HCT116 (cell line): ENCODE results near the gene ATXN1. TPM values are rescaled to one million over a fixed set of nuclear protein-coding genes. Genes with fewer than 3 reads are reported as not detected.
"Not testable (repeated sequence)": the region's sequence is repeated elsewhere in the genome, so short reads cannot be mapped to it uniquely, and the experiment has no call there.

ENCODE experiments used
- ATAC-seq: fragments of 200-7000 bp; cut with Tn5 transposase; 2 replicates; pipeline ENCODE4 v1.9.1; 2020; ENCODE audit warnings: mild to moderate bottlenecking, moderate library complexity
- BruUV-seq: library from RNA; stranded (reverse); fragments of 400-500 nt; replicated peaks from 2 replicates; lab custom pipeline; 2021; lab: Mats Ljungman, UMichigan
- CTCF ChIA-PET: fragments of 300-600 bp; sonication (Branson Sonifier 250); formaldehyde crosslinking; loops from one replicate; lab custom pipeline; 2021; ENCODE audit warnings: antibody characterized with exemption; lab: Charles Lee
- POLR2A ChIA-PET: fragments of 300-600, 350-600 bp; sonication (Branson Sonifier 250); formaldehyde crosslinking; loops from one replicate; lab custom pipeline; 2021; ENCODE audit warnings: antibody characterized with exemption; lab: Charles Lee
- RAD21 ChIA-PET, 2 experiments: fragments of 300-600 bp; sonication (Branson Sonifier 250); formaldehyde crosslinking; loops; one replicate each; lab custom pipeline; 2023; ENCODE audit warnings: low total read pairs in 2 of 2; ENCODE audit not compliant: uncharacterized antibody in 2 of 2, unreplicated experiment in 2 of 2, low non-redundant PET in 1 of 2; lab: Charles Lee
- DNase-seq: peaks from one replicate; pipeline ENCODE4 v3.0.0-alpha.2; 2010; ENCODE audit warnings: low read depth, low spot score
- H2AFZ ChIP-seq: fragments of 200-600 bp; shearing (Covaris generic), sonication (generic); 2 replicates; pipeline ENCODE4 v1.6.1; 2017; ENCODE audit warnings: low read depth, mixed run types, mixed read lengths, antibody characterized with exemption, low read length; ENCODE audit not compliant: poor library complexity, severe bottlenecking
- H3K27ac ChIP-seq: 2 replicates; pipeline ENCODE4 v1.5.1; 2012; ENCODE audit warnings: low read depth, low read length
- H3K27me3 ChIP-seq: fragments of 200-600 bp; sonication (generic); 2 replicates; pipeline ENCODE4 v1.6.1; 2016; ENCODE audit warnings: mixed run types, low read length, mixed read lengths; ENCODE audit not compliant: insufficient read depth
- H3K36me3 ChIP-seq, 2 experiments: fragments of 200-500 bp in 1 of 2; fragments of 200-600 bp in 1 of 2; sonication (Bioruptor generic) in 1 of 2; sonication (generic) in 1 of 2; 2 replicates each; pipeline versions ENCODE4 v1.5.1 to v1.6.1; 2014 to 2016; ENCODE audit warnings: low read length in 2 of 2, inconsistent platforms in 1 of 2, mixed read lengths in 1 of 2, mixed run types in 1 of 2; ENCODE audit not compliant: insufficient read depth in 2 of 2, control insufficient read depth in 1 of 2
- H3K4me1 ChIP-seq, 2 experiments: fragments of 200-600 bp in 1 of 2; sonication (generic) in 1 of 2; 2 replicates each; pipeline versions ENCODE4 v1.5.1 to v1.6.1; 2012 to 2017; ENCODE audit warnings: low read length in 2 of 2, inconsistent platforms in 1 of 2, mild to moderate bottlenecking in 1 of 2, mixed read lengths in 1 of 2, mixed run types in 1 of 2, moderate library complexity in 1 of 2; ENCODE audit not compliant: insufficient read depth in 2 of 2, control insufficient read depth in 1 of 2
- H3K4me2 ChIP-seq: fragments of 200-600 bp; sonication (generic); 2 replicates; pipeline ENCODE4 v1.6.1; 2017; ENCODE audit warnings: mixed run types, low read length, mixed read lengths
- H3K4me3 ChIP-seq, 2 experiments: fragments of 200-600 bp in 1 of 2; sonication (generic) in 1 of 2; replicated peaks in 1 of 2; 2 replicates each; pipeline ENCODE4 v1.5.1; 2011 to 2016; ENCODE audit warnings: low read length in 2 of 2, control low read depth in 1 of 2, low read depth in 1 of 2, mild to moderate bottlenecking in 1 of 2, mixed read lengths in 1 of 2, mixed run types in 1 of 2
- H3K79me2 ChIP-seq: fragments of 200-600 bp; sonication (generic); 2 replicates; pipeline ENCODE4 v1.6.1; 2017; ENCODE audit warnings: mild to moderate bottlenecking, mixed run types, low read length, moderate library complexity, mixed read lengths; ENCODE audit not compliant: insufficient read depth
- H3K9ac ChIP-seq: fragments of 200-600 bp; sonication (generic); 2 replicates; pipeline ENCODE4 v1.6.1; 2016; ENCODE audit warnings: low read length, mixed read lengths
- H3K9me2 ChIP-seq: fragments of 200-600 bp; sonication (generic), shearing (Covaris generic); 2 replicates; pipeline ENCODE4 v1.6.1; 2017; ENCODE audit warnings: mixed run types, mild to moderate bottlenecking, moderate library complexity; ENCODE audit not compliant: insufficient read depth
- H3K9me3 ChIP-seq, 2 experiments: fragments of 200-500 bp in 1 of 2; fragments of 200-600 bp in 1 of 2; sonication (Bioruptor generic) in 1 of 2; sonication (generic) in 1 of 2; 2 replicates each; pipeline ENCODE4 v1.6.1; 2014 to 2017; ENCODE audit warnings: low read length in 2 of 2, mixed read lengths in 2 of 2, inconsistent platforms in 1 of 2, low read depth in 1 of 2, mild to moderate bottlenecking in 1 of 2, mixed run types in 1 of 2, moderate library complexity in 1 of 2; ENCODE audit not compliant: control insufficient read depth in 1 of 2, insufficient read depth in 1 of 2
- H4K20me1 ChIP-seq: fragments of 200-600 bp; sonication (generic), shearing (Covaris generic); 2 replicates; pipeline ENCODE4 v1.6.1; 2017; ENCODE audit warnings: mixed run types, mild to moderate bottlenecking, moderate library complexity; ENCODE audit not compliant: insufficient read depth
- CBX3 ChIP-seq: IDR thresholded peaks from 2 replicates; pipeline ENCODE4 v1.6.1; 2012; ENCODE audit warnings: low read depth
- EZH2phosphoT487 ChIP-seq: fragments of 200-600 bp; IDR thresholded peaks from 2 replicates; pipeline ENCODE4 v1.6.1; 2018; ENCODE audit warnings: antibody characterized with exemption, borderline replicate concordance
- JUND ChIP-seq: IDR thresholded peaks from 2 replicates; pipeline ENCODE4 v1.6.1; 2012
- POLR2A ChIP-seq: IDR thresholded peaks from 2 replicates; pipeline ENCODE4 v1.7.0; 2011; ENCODE audit warnings: borderline replicate concordance; ENCODE audit not compliant: insufficient read depth, insufficient read length; ENCODE audit errors: extremely low read depth
- intact Hi-C: fragments of 100-400 bp; cut with micrococcal nuclease; formaldehyde crosslinking; loops from 2 replicates; pipeline ENCODE4 v1.10.0; 2022
- total RNA-seq: library from RNA; stranded (reverse); gene quantifications from one replicate; pipeline ENCODE4 v1.2.1, GENCODE V29; 2021; ENCODE audit not compliant: unreplicated experiment
- TF ChIP-seq, protein P1 (sequence below): IDR thresholded peaks from 2 replicates; pipeline ENCODE4 v1.6.1; 2012
- TF ChIP-seq, protein P2 (sequence below): IDR thresholded peaks from 2 replicates; pipeline ENCODE4 v1.6.1; 2012

ATXN1 gene
- total RNA-seq, 1 experiment from 2014 or later = 21.0 TPM

DNA sequence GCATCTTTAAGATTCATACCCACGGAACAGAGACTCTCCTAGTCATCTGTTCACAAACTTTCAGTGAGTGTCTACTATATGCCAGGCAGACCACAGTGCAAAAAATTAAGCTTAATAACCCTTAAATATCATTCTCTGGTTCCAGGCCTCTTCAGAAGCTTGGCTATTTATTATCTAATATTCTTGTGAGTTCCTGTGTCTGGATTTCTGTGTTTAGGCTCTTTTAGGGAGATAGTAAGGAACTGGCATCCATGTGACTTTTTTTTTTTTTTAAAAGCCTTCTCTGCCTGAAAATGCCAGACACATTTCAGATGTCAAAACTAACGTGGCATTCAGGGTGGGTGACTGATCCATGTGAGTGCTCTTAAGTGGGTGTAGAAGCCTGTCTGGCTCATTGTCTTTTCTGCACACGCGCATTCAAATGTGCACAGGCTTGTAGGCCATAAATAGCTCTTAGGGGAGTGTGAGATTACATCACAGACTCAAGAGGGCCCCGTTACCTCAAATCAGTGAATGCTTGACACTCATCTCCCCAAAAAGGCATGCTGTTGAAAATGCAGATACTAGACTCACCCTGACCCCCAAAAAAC, 380.9 kb downstream of the ATXN1 start:
- no peak for ATAC-seq
- intact Hi-C loops = no loop called here
- ChIA-PET POLR2A (no interaction called here), RAD21 (no interaction called here), CTCF (interaction anchor here (1.1 kb wide), 1 partner anchor 391 kb away, joined by 3 read pairs; no protein-coding TSS in a partner anchor)
- no peaks in the 10 kb centered on the region for H3K4me1 ChIP-seq
- no peaks in the 10 kb centered on the region for H3K9me3 ChIP-seq
- H3K9me2 ChIP-seq = no peaks in the 10 kb centered on the region
- H3K27me3 ChIP-seq = no peaks in the 10 kb centered on the region
- H3K4me2 ChIP-seq = no peak overlapping the region
- H3K4me3 ChIP-seq = no peak overlapping the region
- no peaks in the 10 kb centered on the region for H4K20me1 ChIP-seq
- no peak overlapping the region for H2AFZ ChIP-seq
- no peak overlapping the region for H3K9ac ChIP-seq
- no peak for DNase-seq
- H3K36me3 ChIP-seq = no peaks in the 10 kb centered on the region
- BruUV-seq = no TSS peak
- no peak overlapping the region for H3K27ac ChIP-seq
- TF ChIP-seq, protein P1, sequence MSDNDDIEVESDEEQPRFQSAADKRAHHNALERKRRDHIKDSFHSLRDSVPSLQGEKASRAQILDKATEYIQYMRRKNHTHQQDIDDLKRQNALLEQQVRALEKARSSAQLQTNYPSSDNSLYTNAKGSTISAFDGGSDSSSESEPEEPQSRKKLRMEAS = no peak
- TF ChIP-seq JUND (no peak), CBX3 (no peak), EZH2phosphoT487 (no peak), POLR2A (no peak)
- TF ChIP-seq, protein P2, sequence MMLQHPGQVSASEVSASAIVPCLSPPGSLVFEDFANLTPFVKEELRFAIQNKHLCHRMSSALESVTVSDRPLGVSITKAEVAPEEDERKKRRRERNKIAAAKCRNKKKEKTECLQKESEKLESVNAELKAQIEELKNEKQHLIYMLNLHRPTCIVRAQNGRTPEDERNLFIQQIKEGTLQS = no peak
- H3K79me2 ChIP-seq = no peaks in the 10 kb centered on the region

DNA sequence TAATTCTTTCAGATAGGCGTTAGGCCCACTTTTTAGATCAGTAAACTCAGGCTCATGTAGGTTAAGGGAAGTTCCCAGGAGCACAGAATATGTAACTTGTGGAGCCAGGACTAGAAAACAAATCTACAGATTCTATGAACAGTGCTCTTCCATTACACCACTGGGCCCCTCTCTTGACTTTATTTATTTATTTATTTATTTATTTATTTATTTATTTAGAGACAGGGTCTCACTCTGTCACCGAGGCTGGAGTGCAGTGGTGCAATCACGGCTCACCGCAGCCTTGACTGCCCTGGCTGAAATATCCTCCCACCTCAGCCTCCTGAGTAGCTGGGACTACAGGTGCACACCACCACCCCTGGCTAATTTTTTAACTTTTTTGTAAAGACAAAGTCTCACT, 382.9 kb downstream of the ATXN1 start:
- POLR2A ChIA-PET, BruUV-seq, intact Hi-C loops, H3K9ac ChIP-seq, RAD21 ChIA-PET, H3K9me2 ChIP-seq, CTCF ChIA-PET, ATAC-seq, H3K27me3 ChIP-seq, H3K4me1 ChIP-seq, H3K4me2 ChIP-seq, H3K9me3 ChIP-seq, DNase-seq, H3K4me3 ChIP-seq, H4K20me1 ChIP-seq, H3K27ac ChIP-seq, H3K36me3 ChIP-seq, H2AFZ ChIP-seq, H3K79me2 ChIP-seq: not testable (repeated sequence)
